Measurements from ENCODE around the gene RIC8B.

DNA sequence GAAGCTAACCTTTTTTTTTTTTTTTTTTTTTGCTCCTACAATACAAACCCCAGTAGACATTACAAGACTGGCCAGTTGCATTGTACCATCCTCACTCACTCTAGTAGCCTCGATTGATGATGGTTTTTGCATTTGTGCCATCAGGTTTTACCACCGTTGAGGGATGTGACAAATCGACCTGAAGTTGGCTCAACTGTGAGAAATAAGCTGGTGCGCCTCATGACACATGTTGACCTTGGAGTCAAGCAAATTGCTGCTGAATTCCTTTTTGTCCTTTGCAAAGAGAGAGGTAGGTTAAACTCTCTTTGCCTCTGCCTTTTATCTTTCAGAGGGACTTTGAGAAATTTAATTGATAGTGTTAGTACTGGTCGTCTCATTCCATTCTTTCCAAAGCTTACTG, 76.8 kb downstream of the RIC8B start:
- TF ChIP-seq, protein P1, sequence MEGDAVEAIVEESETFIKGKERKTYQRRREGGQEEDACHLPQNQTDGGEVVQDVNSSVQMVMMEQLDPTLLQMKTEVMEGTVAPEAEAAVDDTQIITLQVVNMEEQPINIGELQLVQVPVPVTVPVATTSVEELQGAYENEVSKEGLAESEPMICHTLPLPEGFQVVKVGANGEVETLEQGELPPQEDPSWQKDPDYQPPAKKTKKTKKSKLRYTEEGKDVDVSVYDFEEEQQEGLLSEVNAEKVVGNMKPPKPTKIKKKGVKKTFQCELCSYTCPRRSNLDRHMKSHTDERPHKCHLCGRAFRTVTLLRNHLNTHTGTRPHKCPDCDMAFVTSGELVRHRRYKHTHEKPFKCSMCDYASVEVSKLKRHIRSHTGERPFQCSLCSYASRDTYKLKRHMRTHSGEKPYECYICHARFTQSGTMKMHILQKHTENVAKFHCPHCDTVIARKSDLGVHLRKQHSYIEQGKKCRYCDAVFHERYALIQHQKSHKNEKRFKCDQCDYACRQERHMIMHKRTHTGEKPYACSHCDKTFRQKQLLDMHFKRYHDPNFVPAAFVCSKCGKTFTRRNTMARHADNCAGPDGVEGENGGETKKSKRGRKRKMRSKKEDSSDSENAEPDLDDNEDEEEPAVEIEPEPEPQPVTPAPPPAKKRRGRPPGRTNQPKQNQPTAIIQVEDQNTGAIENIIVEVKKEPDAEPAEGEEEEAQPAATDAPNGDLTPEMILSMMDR (IDR thresholded peaks at IDR 0.05) = no peak
- TF ChIP-seq POLR2A (IDR thresholded peaks at IDR 0.05) = no peak

Measured in transverse colon (tissue), 3 donors.